Thymus (tissue), 11 donors: ENCODE data around the gene EPN1. TPM values are rescaled to one million over a fixed set of nuclear protein-coding genes. Genes with fewer than 3 reads are reported as not detected.

Experiments used
- DNase-seq, 9 donors: peaks; one replicate each; pipeline ENCODE4 v3.0.0-alpha.2; 2013; ENCODE audit warnings: low spot score in 9 of 9, low read depth in 6 of 9, missing footprints in 1 of 9
- H3K27ac ChIP-seq, 2 donors: one replicate each; pipeline ENCODE4 v1.5.1; 2013; ENCODE audit warnings: control low read depth in 1 of 2, low read depth in 1 of 2, low read length in 1 of 2, mild to moderate bottlenecking in 1 of 2, moderate library complexity in 1 of 2
- H3K27me3 ChIP-seq, 2 donors: one replicate each; pipeline ENCODE4 v1.5.1; 2013; ENCODE audit warnings: low read length in 1 of 2; ENCODE audit not compliant: control insufficient read depth in 2 of 2, insufficient read depth in 1 of 2
- H3K36me3 ChIP-seq, 2 donors: one replicate each; pipeline ENCODE4 v1.5.1; 2013; ENCODE audit warnings: low read length in 1 of 2, mild to moderate bottlenecking in 1 of 2, moderate library complexity in 1 of 2; ENCODE audit not compliant: control insufficient read depth in 2 of 2, insufficient read depth in 2 of 2
- H3K4me1 ChIP-seq, 2 donors: one replicate each; pipeline ENCODE4 v1.5.1; 2013; ENCODE audit warnings: low read length in 2 of 2; ENCODE audit not compliant: control insufficient read depth in 2 of 2, insufficient read depth in 2 of 2
- H3K4me3 ChIP-seq, 2 donors: one replicate each; pipeline ENCODE4 v1.5.1; 2013; ENCODE audit warnings: low read length in 2 of 2, control low read depth in 1 of 2, mild to moderate bottlenecking in 1 of 2
- H3K9me3 ChIP-seq, 2 donors: one replicate each; pipeline ENCODE4 v1.5.1; 2013; ENCODE audit warnings: low read length in 1 of 2, mild to moderate bottlenecking in 1 of 2; ENCODE audit not compliant: control insufficient read depth in 2 of 2, insufficient read depth in 1 of 2
- WGBS: extraction: QIAGEN DNeasy Blood & Tissue Kit; methylation state at CpG from one replicate; pipeline ENCODE4 v1.1.7; 2013; 5-methylcytosine and 5-hydroxymethylcytosine counted together
- polyA plus RNA-seq: library from polyadenylated mRNA; stranded (reverse); fragments of 200-250 nt; gene quantifications from one replicate; pipeline ENCODE4 v1.2.3, GENCODE V29; 2013
- total RNA-seq: library from RNA; stranded (reverse); fragments of 120-200 nt; gene quantifications from one replicate; pipeline ENCODE4 v1.2.4, GENCODE V29; 2013
- donor health status: healthy.

EPN1 gene
- total and polyA plus RNA-seq, 2 donors, result 9.9 to 34.6 TPM

GRCh38 chr19:55693336-55693974 lies 18.4 kb downstream of the EPN1 start:
- H3K27ac ChIP-seq, result no peak overlapping the region
- no peak for DNase-seq
- H3K27me3 ChIP-seq, result no peaks in the 10 kb centered on the region
- 98% methylated on average over 20 of the region's 20 CpGs for WGBS
- H3K9me3 ChIP-seq, result no peaks in the 10 kb centered on the region
- H3K4me3 ChIP-seq, result no peak overlapping the region
- H3K4me1 ChIP-seq, result no peaks in the 10 kb centered on the region
- H3K36me3 ChIP-seq, result peaks cover 58 to 86% of the 10 kb centered on the region in 2 donors

- Histone ChIP-seq H3K36me3 (peaks cover 52 to 78% of the 10 kb centered on the region in 2 donors), H3K9me3 (no peaks in the 10 kb centered on the region), H3K27me3 (no peaks in the 10 kb centered on the region), H3K4me1 (no peaks in the 10 kb centered on the region), H3K27ac (no peak overlapping the region), H3K4me3 (no peak overlapping the region)
- DNase-seq, result no peak
- WGBS, result 96% methylated on average over 15 of the region's 15 CpGs
These were observed 19.2 kb downstream of the EPN1 start for GRCh38 chr19:55694241-55694655.

GRCh38 chr19:55694656-55695491 lies 19.8 kb downstream of the EPN1 start:
- H3K4me1 ChIP-seq, result no peaks in the 10 kb centered on the region
- no peaks in the 10 kb centered on the region for H3K27me3 ChIP-seq
- DNase-seq, result no peak
- H3K4me3 ChIP-seq, result no peak overlapping the region
- WGBS, result 97% methylated on average over 37 of the region's 37 CpGs
- H3K27ac ChIP-seq, result no peak overlapping the region
- H3K9me3 ChIP-seq, result no peaks in the 10 kb centered on the region
- peaks cover 47 to 72% of the 10 kb centered on the region in 2 donors for H3K36me3 ChIP-seq

- WGBS, result 97% methylated on average over 23 of the region's 23 CpGs
- H3K27me3 ChIP-seq, result no peaks in the 10 kb centered on the region
These were observed 20.7 kb downstream of the EPN1 start for GRCh38 chr19:55695511-55696290.

GRCh38 chr19:55696301-55697068 lies 21.5 kb downstream of the EPN1 start:
- H3K27ac ChIP-seq, result no peak overlapping the region
- no peaks in the 10 kb centered on the region for H3K27me3 ChIP-seq
- H3K9me3 ChIP-seq, result no peaks in the 10 kb centered on the region
- H3K4me1 ChIP-seq, result no peaks in the 10 kb centered on the region
- DNase-seq, result no peak
- 98% methylated on average over 20 of the region's 20 CpGs for WGBS
- H3K36me3 ChIP-seq, result peaks cover 39 to 56% of the 10 kb centered on the region in 2 donors
- H3K4me3 ChIP-seq, result no peak overlapping the region

More at GRCh38 chr19:55695511-55696290, 20.7 kb downstream of the EPN1 start:
- Histone ChIP-seq H3K27ac (no peak overlapping the region), H3K4me3 (no peak overlapping the region), H3K4me1 (no peaks in the 10 kb centered on the region), H3K9me3 (no peaks in the 10 kb centered on the region), H3K36me3 (peaks cover 40 to 63% of the 10 kb centered on the region in 2 donors)
- no peak for DNase-seq

- no peaks in the 10 kb centered on the region for H3K27me3 ChIP-seq
- no peaks in the 10 kb centered on the region for H3K9me3 ChIP-seq
- H3K4me1 ChIP-seq, result no peaks in the 10 kb centered on the region
- no peak overlapping the region for H3K4me3 ChIP-seq
- H3K27ac ChIP-seq, result no peak overlapping the region
- DNase-seq, result no peak
- 97% methylated on average over 12 of the region's 12 CpGs for WGBS
- peaks cover 35 to 51% of the 10 kb centered on the region in 2 donors for H3K36me3 ChIP-seq
These were observed 22.0 kb downstream of the EPN1 start for GRCh38 chr19:55697069-55697440.

- H3K4me3 ChIP-seq, result no peak overlapping the region
- no peaks in the 10 kb centered on the region for H3K9me3 ChIP-seq
- peaks cover 35 to 46% of the 10 kb centered on the region in 2 donors for H3K36me3 ChIP-seq
- no peaks in the 10 kb centered on the region for H3K27me3 ChIP-seq
- no peak overlapping the region for H3K27ac ChIP-seq
- WGBS, result 95% methylated on average over 8 of the region's 8 CpGs
- no peaks in the 10 kb centered on the region for H3K4me1 ChIP-seq
- no peak for DNase-seq
These were observed 22.7 kb downstream of the EPN1 start for GRCh38 chr19:55697698-55698097.

- 95% methylated on average over 17 of the region's 17 CpGs for WGBS
- Histone ChIP-seq H3K36me3 (peaks cover 31 to 40% of the 10 kb centered on the region in 2 donors), H3K4me1 (no peaks in the 10 kb centered on the region), H3K27ac (no peak overlapping the region), H3K27me3 (no peaks in the 10 kb centered on the region), H3K4me3 (no peak overlapping the region), H3K9me3 (no peaks in the 10 kb centered on the region)
- DNase-seq, result no peak
These were observed 23.2 kb downstream of the EPN1 start for GRCh38 chr19:55698256-55698655.
